Nephron progenitor cell (in vitro differentiated cells): ENCODE data around the gene GRPEL1.
"Not testable (repeated sequence)": the region's sequence is repeated elsewhere in the genome, so short reads cannot be mapped to it uniquely, and the experiment has no call there.

Experiments
- DNase-seq: peaks from one replicate; pipeline ENCODE4 v3.0.0; 2021
- H3K27ac Mint-ChIP-seq: 2 replicates; pipeline ENCODE4 v1.8.0; 2021; ENCODE audit warnings: mild to moderate bottlenecking, moderate library complexity, mixed read lengths
- H3K27me3 Mint-ChIP-seq: 2 replicates; pipeline ENCODE4 v1.8.0; 2021; ENCODE audit warnings: mild to moderate bottlenecking, low read depth, mixed read lengths; ENCODE audit not compliant: poor library complexity
- H3K36me3 Mint-ChIP-seq: 2 replicates; pipeline ENCODE4 v1.8.0; 2021; ENCODE audit warnings: low read depth, mixed read lengths
- H3K4me1 Mint-ChIP-seq: 2 replicates; pipeline ENCODE4 v1.8.0; 2021; ENCODE audit warnings: mixed read lengths
- H3K4me3 Mint-ChIP-seq: 2 replicates; pipeline ENCODE4 v1.8.0; 2021; ENCODE audit warnings: mild to moderate bottlenecking, moderate library complexity, mixed read lengths
- H3K9me3 Mint-ChIP-seq: 2 replicates; pipeline ENCODE4 v1.8.0; 2021; ENCODE audit warnings: mild to moderate bottlenecking, moderate library complexity, mixed read lengths
- CTCF ChIP-seq: fragments of 200-600 bp; sonication (generic); IDR thresholded peaks from 2 replicates; pipeline ENCODE4 v1.5.0; 2021; ENCODE audit warnings: antibody characterized with exemption

GRPEL1 gene

GRCh38 chr4:7086384-7086783 lies 18.5 kb upstream of the GRPEL1 start:
- no peak overlapping the region for H3K27ac Mint-ChIP-seq
- DNase-seq: no peak
- TF ChIP-seq CTCF: no peak
- H3K27me3 Mint-ChIP-seq: peaks cover 75% of the 10 kb centered on the region
- H3K4me1 Mint-ChIP-seq: no peaks in the 10 kb centered on the region
- H3K9me3 Mint-ChIP-seq: peaks cover 39% of the 10 kb centered on the region
- H3K36me3 Mint-ChIP-seq: no peaks in the 10 kb centered on the region
- H3K4me3 Mint-ChIP-seq: no peak overlapping the region

GRCh38 chr4:7084564-7084961 lies 16.7 kb upstream of the GRPEL1 start:
- not testable (repeated sequence) for H3K36me3 Mint-ChIP-seq, H3K4me3 Mint-ChIP-seq, H3K27ac Mint-ChIP-seq, DNase-seq, H3K4me1 Mint-ChIP-seq
- Mint-ChIP-seq H3K9me3 (peaks cover 58% of the 10 kb centered on the region), H3K27me3 (peaks cover 78% of the 10 kb centered on the region)

GRCh38 chr4:7083597-7084563 lies 16.0 kb upstream of the GRPEL1 start:
- DNase-seq: no peak
- H3K4me3 Mint-ChIP-seq: no peak overlapping the region
- no peak overlapping the region for H3K27ac Mint-ChIP-seq
- no peaks in the 10 kb centered on the region for H3K36me3 Mint-ChIP-seq
- peaks cover 72% of the 10 kb centered on the region for H3K27me3 Mint-ChIP-seq
- H3K4me1 Mint-ChIP-seq: no peaks in the 10 kb centered on the region
- H3K9me3 Mint-ChIP-seq: peaks cover 64% of the 10 kb centered on the region
- no peak for TF ChIP-seq CTCF

GRCh38 chr4:7079909-7080308 lies 12.0 kb upstream of the GRPEL1 start:
- H3K36me3 Mint-ChIP-seq, H3K4me3 Mint-ChIP-seq, H3K27ac Mint-ChIP-seq, DNase-seq: not testable (repeated sequence)
- peaks cover 31% of the 10 kb centered on the region for H3K9me3 Mint-ChIP-seq
- H3K27me3 Mint-ChIP-seq: peaks cover 47% of the 10 kb centered on the region
- peaks cover 13% of the 10 kb centered on the region for H3K4me1 Mint-ChIP-seq

- H3K4me3 Mint-ChIP-seq, H3K36me3 Mint-ChIP-seq, H3K27ac Mint-ChIP-seq, DNase-seq: not testable (repeated sequence)
- Mint-ChIP-seq H3K4me1 (peaks cover 13% of the 10 kb centered on the region), H3K9me3 (peaks cover 30% of the 10 kb centered on the region), H3K27me3 (peaks cover 43% of the 10 kb centered on the region)
These were observed 11.6 kb upstream of the GRPEL1 start for GRCh38 chr4:7079483-7079882.

- no peak overlapping the region for H3K4me3 Mint-ChIP-seq
- peaks cover 25% of the 10 kb centered on the region for H3K9me3 Mint-ChIP-seq
- no peaks in the 10 kb centered on the region for H3K36me3 Mint-ChIP-seq
- peaks cover 13% of the 10 kb centered on the region for H3K4me1 Mint-ChIP-seq
- no peak for TF ChIP-seq CTCF
- no peak overlapping the region for H3K27ac Mint-ChIP-seq
- peaks cover 36% of the 10 kb centered on the region for H3K27me3 Mint-ChIP-seq
- no peak for DNase-seq
These were observed 10.2 kb upstream of the GRPEL1 start for GRCh38 chr4:7078025-7078424.

- peaks cover 25% of the 10 kb centered on the region for H3K9me3 Mint-ChIP-seq
- H3K27ac Mint-ChIP-seq: no peak overlapping the region
- no peaks in the 10 kb centered on the region for H3K36me3 Mint-ChIP-seq
- peaks cover 35% of the 10 kb centered on the region for H3K27me3 Mint-ChIP-seq
- H3K4me3 Mint-ChIP-seq: no peak overlapping the region
- no peak for TF ChIP-seq CTCF
- peaks cover 13% of the 10 kb centered on the region for H3K4me1 Mint-ChIP-seq
- DNase-seq: no peak
These were observed 9.5 kb upstream of the GRPEL1 start for GRCh38 chr4:7077371-7077770.
